SJCRH30 (cell line): ENCODE data around the gene LMAN1L. TPM values are rescaled to one million over a fixed set of nuclear protein-coding genes. Genes with fewer than 3 reads are reported as not detected.

Experiments
- DNase-seq, 2 experiments: peaks; one replicate each; pipeline ENCODE4 v3.0.0-alpha.2; 2015 to 2020
- H3K27ac ChIP-seq: fragments of 250-450 bp; sonication (Bioruptor Pico); 2 replicates; pipeline ENCODE4 v1.5.1; 2020; ENCODE audit warnings: mild to moderate bottlenecking, moderate library complexity
- H3K27me3 ChIP-seq: fragments of 250-450 bp; sonication (Bioruptor Pico); 2 replicates; pipeline ENCODE4 v1.5.1; 2020; ENCODE audit warnings: mild to moderate bottlenecking, moderate library complexity
- H3K36me3 ChIP-seq: fragments of 250-450 bp; sonication (Bioruptor Pico); 2 replicates; pipeline ENCODE4 v1.5.1; 2020; ENCODE audit warnings: mild to moderate bottlenecking, moderate library complexity
- H3K4me1 ChIP-seq: fragments of 250-450 bp; sonication (Bioruptor Pico); 2 replicates; pipeline ENCODE4 v1.5.1; 2020; ENCODE audit warnings: mild to moderate bottlenecking, moderate library complexity
- H3K4me3 ChIP-seq: fragments of 250-450 bp; sonication (Bioruptor Pico); 2 replicates; pipeline ENCODE4 v1.5.1; 2020; ENCODE audit warnings: mild to moderate bottlenecking, moderate library complexity
- H3K9me3 ChIP-seq: fragments of 250-450 bp; sonication (Bioruptor Pico); replicated peaks from 2 replicates; pipeline ENCODE4 v1.5.1; 2020; ENCODE audit warnings: mild to moderate bottlenecking, moderate library complexity
- total RNA-seq: library from RNA; depleted of rRNA; stranded (reverse); fragments of >200 nt; shearing (Covaris generic); gene quantifications from 2 replicates; pipeline ENCODE4 v1.2.3, GENCODE V29; 2014; rRNA removed

The LMAN1L gene
- total RNA-seq, 1 experiment from 2014 or later: not detected

- Histone ChIP-seq H3K9me3 (no peaks in the 10 kb centered on the region), H3K36me3 (0 out of 2 replicates have a peak, but pooled peaks cover 5% of the 10 kb centered on the region), H3K27ac (no peak overlapping the region), H3K27me3 (no peaks in the 10 kb centered on the region), H3K4me3 (no peak overlapping the region), H3K4me1 (0 out of 2 replicates have a peak, but pooled peaks cover 5% of the 10 kb centered on the region)
- no peak for DNase-seq
Measured at GRCh38 chr15:74870436-74871215, 58.0 kb downstream of the LMAN1L start.

DNA sequence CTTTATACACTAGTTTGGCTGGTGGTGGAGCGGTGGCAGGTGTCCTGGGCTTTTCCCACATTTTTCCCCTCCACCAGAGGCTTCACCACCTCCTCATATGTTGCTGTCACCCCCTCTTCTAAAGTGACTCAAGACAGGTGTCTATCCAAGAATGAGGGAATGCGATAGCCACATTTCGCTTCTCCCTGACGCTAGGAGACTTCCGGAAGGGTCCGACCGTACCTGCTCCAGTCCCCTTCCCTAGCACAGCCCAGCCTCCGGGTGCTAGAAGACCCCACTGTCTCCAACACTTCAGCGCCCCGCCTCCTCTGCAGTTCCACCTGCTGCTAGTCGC lies 60.0 kb downstream of the LMAN1L start:
- Histone ChIP-seq H3K27ac (peak overlapping the region; percentile 83), H3K27me3 (no peaks in the 10 kb centered on the region)

GRCh38 chr15:74873036-74873755 lies 60.6 kb downstream of the LMAN1L start, which contains the start of gene SCAMP2:
TSS of gene SCAMP2 (minus strand) at chr15:74873365. CDS start at chr15:74873255, 110 bp downstream.
- 0 out of 2 replicates have a peak, but pooled peaks cover under 1% of the 10 kb centered on the region for H3K27me3 ChIP-seq
- H3K4me3 ChIP-seq: peak within 1 kb of the TSS; percentile 98
- peak within 1 kb of the TSS; percentile 83 for H3K27ac ChIP-seq
- peak; percentile 95 to 96 for DNase-seq
- H3K36me3 ChIP-seq: no peaks in the 10 kb centered on the region
- no peaks in the 10 kb centered on the region for H3K9me3 ChIP-seq
- 0 out of 2 replicates have a peak, but pooled peaks cover 5% of the 10 kb centered on the region for H3K4me1 ChIP-seq

More for the DNA sequence above, 60.0 kb downstream of the LMAN1L start:
- no peak for DNase-seq
- peak overlapping the region; percentile 98 for H3K4me3 ChIP-seq
- no peaks in the 10 kb centered on the region for H3K9me3 ChIP-seq
- 0 out of 2 replicates have a peak, but pooled peaks cover 5% of the 10 kb centered on the region for H3K36me3 ChIP-seq
- 0 out of 2 replicates have a peak, but pooled peaks cover 5% of the 10 kb centered on the region for H3K4me1 ChIP-seq

GRCh38 chr15:74873756-74874424 lies 61.3 kb downstream of the LMAN1L start:
- Histone ChIP-seq H3K4me1 (0 out of 2 replicates have a peak, but pooled peaks cover 5% of the 10 kb centered on the region), H3K36me3 (no peaks in the 10 kb centered on the region), H3K27me3 (0 out of 2 replicates have a peak, but pooled peaks cover 3% of the 10 kb centered on the region), H3K4me3 (peak overlapping the region; percentile 98), H3K27ac (no peak overlapping the region), H3K9me3 (no peaks in the 10 kb centered on the region)
- DNase-seq: peak in 1 of 2 experiments; percentile 25

Other genes starting within 250 kb of the LMAN1L start
- gene CLK3, start 197.0 kb upstream of the LMAN1L start, total RNA-seq: 42.3 and 44.4 TPM in 2 replicates
- 19.7 and 21.6 TPM in 2 replicates for gene EDC3, start 116.8 kb upstream of the LMAN1L start, total RNA-seq
- not detected in 2 replicates for gene CYP1A1, start 87.3 kb upstream of the LMAN1L start, total RNA-seq
- not detected in 2 replicates for gene CYP1A2, start 64.0 kb upstream of the LMAN1L start, total RNA-seq
- 23.2 and 24.0 TPM in 2 replicates for gene CSK, start 30.8 kb upstream of the LMAN1L start, total RNA-seq
- not detected in 2 replicates for gene CPLX3, start 13.8 kb downstream of the LMAN1L start, total RNA-seq
- 27.1 and 28.3 TPM in 2 replicates for gene ULK3, start 30.3 kb downstream of the LMAN1L start, total RNA-seq
- gene SCAMP2, start 60.5 kb downstream of the LMAN1L start, total RNA-seq: 25.8 and 29.2 TPM in 2 replicates
- 24.2 and 25.5 TPM in 2 replicates for gene MPI, start 77.2 kb downstream of the LMAN1L start, total RNA-seq
- 22.6 and 29.3 TPM in 2 replicates for gene FAM219B, start 94.0 kb downstream of the LMAN1L start, total RNA-seq
- 212 and 220 TPM in 2 replicates for gene COX5A, start 125.2 kb downstream of the LMAN1L start, total RNA-seq
- gene RPP25, start 143.9 kb downstream of the LMAN1L start, total RNA-seq: 0.02 TPM in 1 of 2 replicates, not detected in the other
- 13.5 and 14.4 TPM in 2 replicates for gene SCAMP5, start 182.7 kb downstream of the LMAN1L start, total RNA-seq
- gene PPCDC, start 210.8 kb downstream of the LMAN1L start, total RNA-seq: 21.5 and 25.5 TPM in 2 replicates